ENCODE measurements around the gene ABCB11. TPM values are rescaled to one million over a fixed set of nuclear protein-coding genes. Genes with fewer than 3 reads are reported as not detected.

ABCB11 gene
- polyA plus RNA-seq, 5 donors, result 0.03 to 0.21 (median 0.14) TPM; not detected in 2

- DNase-seq, result no peak
These were observed 21.1 kb downstream of the ABCB11 start for GRCh38 chr2:169009865-169010579.

- DNase-seq, result no peak
These were observed 23.2 kb downstream of the ABCB11 start for GRCh38 chr2:169007941-169008340.

GRCh38 chr2:169007356-169007755 lies 23.8 kb downstream of the ABCB11 start:
- DNase-seq, result no peak

- DNase-seq, result no peak
These were observed 24.5 kb downstream of the ABCB11 start for GRCh38 chr2:169006665-169007064.

GRCh38 chr2:169005994-169006393 lies 25.1 kb downstream of the ABCB11 start:
- no peak for DNase-seq

GRCh38 chr2:169005080-169005598 lies 26.0 kb downstream of the ABCB11 start:
- DNase-seq, result no peak

GRCh38 chr2:169002161-169002738 lies 28.9 kb downstream of the ABCB11 start:
- no peak for DNase-seq

- no peak for DNase-seq
These were observed 29.9 kb downstream of the ABCB11 start for GRCh38 chr2:169001116-169001815.

- no peak for DNase-seq
These were observed 31.4 kb downstream of the ABCB11 start for GRCh38 chr2:168999668-169000213.

- DNase-seq, result no peak
These were observed 32.4 kb downstream of the ABCB11 start for GRCh38 chr2:168998609-168999211.

GRCh38 chr2:168997794-168998193 lies 33.3 kb downstream of the ABCB11 start:
- DNase-seq, result no peak

- no peak for DNase-seq
These were observed 34.0 kb downstream of the ABCB11 start for GRCh38 chr2:168997118-168997521.

GRCh38 chr2:168995744-168996143 lies 35.4 kb downstream of the ABCB11 start:
- DNase-seq, result no peak

- no peak for DNase-seq
These were observed 37.6 kb downstream of the ABCB11 start for GRCh38 chr2:168993538-168993937.

GRCh38 chr2:168992591-168993349 lies 38.4 kb downstream of the ABCB11 start:
- no peak for DNase-seq

- no peak for DNase-seq
These were observed 39.1 kb downstream of the ABCB11 start for GRCh38 chr2:168992026-168992425.

GRCh38 chr2:168988755-168989154 lies 42.4 kb downstream of the ABCB11 start:
- no peak for DNase-seq

GRCh38 chr2:168986398-168986943 lies 44.7 kb downstream of the ABCB11 start:
- DNase-seq, result no peak

- DNase-seq, result no peak
These were observed 49.5 kb downstream of the ABCB11 start for GRCh38 chr2:168981651-168982050.

- DNase-seq, result no peak
These were observed 52.7 kb downstream of the ABCB11 start for GRCh38 chr2:168978461-168978861.

GRCh38 chr2:168977608-168978007 lies 53.5 kb downstream of the ABCB11 start:
- no peak for DNase-seq

Measured in right lung (tissue), 5 donors.